Upper lobe of right lung (tissue), 1 donor: ENCODE data around the gene ERC1. TPM values are rescaled to one million over a fixed set of nuclear protein-coding genes. Genes with fewer than 3 reads are reported as not detected.

ENCODE experiments used
- ATAC-seq: fragments of 200-7000 bp; cut with Tn5 transposase; one replicate; pipeline ENCODE4 v1.9.1; 2020; ENCODE audit warnings: mild to moderate bottlenecking, moderate library complexity
- DNase-seq: peaks from one replicate; pipeline ENCODE4 v3.0.0-alpha.2; 2020
- H3K27ac ChIP-seq: fragments of 200-600 bp; one replicate; pipeline ENCODE4 v1.8.0; 2022
- H3K27me3 ChIP-seq: fragments of 200-600 bp; one replicate; pipeline ENCODE4 v1.8.0; 2022; ENCODE audit warnings: mild to moderate bottlenecking
- H3K36me3 ChIP-seq: fragments of 200-600 bp; one replicate; pipeline ENCODE4 v1.8.0; 2022
- H3K4me1 ChIP-seq: fragments of 200-600 bp; one replicate; pipeline ENCODE4 v1.8.0; 2022
- H3K4me3 ChIP-seq: fragments of 200-600 bp; one replicate; pipeline ENCODE4 v1.8.0; 2022; ENCODE audit warnings: mild to moderate bottlenecking
- H3K9me3 ChIP-seq: fragments of 200-600 bp; one replicate; pipeline ENCODE4 v1.8.0; 2022
- intact Hi-C: fragments of 100-400 bp; cut with DNase I; formaldehyde crosslinking; loops from one replicate; pipeline ENCODE4 v1.11.0; 2022
- total RNA-seq: library from RNA; stranded (reverse); fragmentation: NEBNext Ultra II Directional; extraction: Animal tissue kit (Norgen Biotek cat#: 25700); gene quantifications from one replicate; pipeline ENCODE4 v1.2.1, GENCODE V29; 2021
- TF ChIP-seq, protein P1 (sequence below): fragments of 200-600 bp; IDR thresholded peaks from one replicate; pipeline ENCODE4 v1.8.0; 2022; ENCODE audit warnings: antibody characterized with exemption
- donor health status: DM: no; HTN: yes; CAD: no; lungs with severe emphysema.

The ERC1 gene
- total RNA-seq, 1 donor from 2014 or later, result 54.3 TPM

DNA sequence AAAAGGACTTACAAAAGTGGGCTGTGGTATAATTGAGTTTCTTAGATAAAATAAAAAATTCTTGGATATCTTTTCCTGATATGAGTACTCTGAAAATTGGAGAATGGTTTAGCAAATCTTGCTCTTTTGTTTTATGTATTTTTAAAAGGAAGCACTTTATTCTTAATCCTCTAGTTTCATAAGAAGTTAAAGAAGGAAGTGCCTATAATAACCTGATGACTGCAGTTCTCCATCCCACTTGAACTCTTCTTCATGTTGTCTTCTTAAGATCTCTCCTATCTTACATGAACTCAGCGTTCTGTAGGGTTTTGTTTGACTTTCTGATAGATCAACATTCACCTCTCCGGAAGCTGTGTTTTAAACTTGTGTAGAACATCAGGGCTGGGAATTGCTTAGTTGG, 271.0 kb downstream of the ERC1 start:
- H3K27me3 ChIP-seq, result no peaks in the 10 kb centered on the region
- no peak for ATAC-seq
- no peak for DNase-seq
- TF ChIP-seq, protein P1, sequence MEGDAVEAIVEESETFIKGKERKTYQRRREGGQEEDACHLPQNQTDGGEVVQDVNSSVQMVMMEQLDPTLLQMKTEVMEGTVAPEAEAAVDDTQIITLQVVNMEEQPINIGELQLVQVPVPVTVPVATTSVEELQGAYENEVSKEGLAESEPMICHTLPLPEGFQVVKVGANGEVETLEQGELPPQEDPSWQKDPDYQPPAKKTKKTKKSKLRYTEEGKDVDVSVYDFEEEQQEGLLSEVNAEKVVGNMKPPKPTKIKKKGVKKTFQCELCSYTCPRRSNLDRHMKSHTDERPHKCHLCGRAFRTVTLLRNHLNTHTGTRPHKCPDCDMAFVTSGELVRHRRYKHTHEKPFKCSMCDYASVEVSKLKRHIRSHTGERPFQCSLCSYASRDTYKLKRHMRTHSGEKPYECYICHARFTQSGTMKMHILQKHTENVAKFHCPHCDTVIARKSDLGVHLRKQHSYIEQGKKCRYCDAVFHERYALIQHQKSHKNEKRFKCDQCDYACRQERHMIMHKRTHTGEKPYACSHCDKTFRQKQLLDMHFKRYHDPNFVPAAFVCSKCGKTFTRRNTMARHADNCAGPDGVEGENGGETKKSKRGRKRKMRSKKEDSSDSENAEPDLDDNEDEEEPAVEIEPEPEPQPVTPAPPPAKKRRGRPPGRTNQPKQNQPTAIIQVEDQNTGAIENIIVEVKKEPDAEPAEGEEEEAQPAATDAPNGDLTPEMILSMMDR, result no peak
- H3K36me3 ChIP-seq, result peaks cover 15% of the 10 kb centered on the region
- peaks cover 5% of the 10 kb centered on the region for H3K4me1 ChIP-seq
- H3K9me3 ChIP-seq, result no peaks in the 10 kb centered on the region
- no peak overlapping the region for H3K27ac ChIP-seq
- intact Hi-C loops, result no loop called here
- H3K4me3 ChIP-seq, result no peak overlapping the region

DNA sequence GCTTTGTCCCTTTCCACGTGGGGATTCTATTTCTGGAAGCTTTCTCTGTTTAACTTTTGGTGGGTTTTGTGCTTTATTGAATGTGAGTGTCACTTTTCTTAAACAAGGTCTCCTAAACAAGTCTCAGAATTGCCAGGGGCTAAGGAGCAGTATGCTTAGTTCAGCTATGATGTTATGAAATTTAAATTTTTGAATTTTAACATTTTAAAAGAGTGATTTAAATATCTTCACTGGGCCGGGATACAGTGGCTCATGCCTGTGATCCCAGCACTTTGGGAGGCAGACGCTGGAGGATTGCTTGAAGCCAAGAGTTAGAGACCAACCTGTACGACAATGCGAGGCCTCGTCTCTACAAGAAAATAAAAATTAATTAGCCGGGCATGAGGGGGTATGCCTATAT, 276.2 kb downstream of the ERC1 start:
- DNase-seq (no peak), ATAC-seq (no peak)
- H3K9me3 ChIP-seq, result no peaks in the 10 kb centered on the region
- TF ChIP-seq, protein P1, result no peak
- intact Hi-C loops, result no loop called here
- H3K4me3 ChIP-seq, result no peak overlapping the region
- H3K27me3 ChIP-seq, result no peaks in the 10 kb centered on the region
- H3K36me3 ChIP-seq, result peaks cover 12% of the 10 kb centered on the region
- H3K27ac ChIP-seq, result no peak overlapping the region
- H3K4me1 ChIP-seq, result no peaks in the 10 kb centered on the region

- H3K4me3 ChIP-seq, result no peak overlapping the region
- TF ChIP-seq, protein P1, result no peak
- H3K27ac ChIP-seq, result no peak overlapping the region
- H3K36me3 ChIP-seq, result no peaks in the 10 kb centered on the region
- intact Hi-C loops, result no loop called here
- H3K4me1 ChIP-seq, result no peaks in the 10 kb centered on the region
- no peaks in the 10 kb centered on the region for H3K27me3 ChIP-seq
- no peak for DNase-seq
- H3K9me3 ChIP-seq, result no peaks in the 10 kb centered on the region
- no peak for ATAC-seq
Measured at GRCh38 chr12:1272142-1272541, 281.1 kb downstream of the ERC1 start.

- intact Hi-C loops, result no loop called here
- ATAC-seq, result no peak
Measured at GRCh38 chr12:1273051-1273450, 282.0 kb downstream of the ERC1 start.

DNA sequence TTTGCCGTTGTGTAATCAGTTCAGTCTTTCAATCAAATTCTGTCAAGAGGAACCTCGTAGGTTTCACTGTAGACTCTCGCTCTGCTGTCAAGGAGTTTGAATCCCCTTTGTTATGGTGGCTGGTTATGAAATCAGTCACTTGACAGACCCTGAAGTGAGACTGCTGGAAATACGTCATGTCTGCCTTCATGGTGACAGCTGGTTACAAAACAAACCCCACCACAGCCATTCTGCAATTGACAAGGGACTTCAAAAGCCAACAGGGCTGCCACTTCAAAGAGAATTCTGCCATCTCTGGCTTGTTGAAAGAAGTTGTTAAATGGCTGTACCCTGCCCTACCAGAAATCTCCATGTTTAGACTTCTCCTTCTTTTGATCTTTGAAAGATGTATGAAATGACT, 286.9 kb downstream of the ERC1 start:
- DNase-seq, result no peak
- Histone ChIP-seq H3K9me3 (no peaks in the 10 kb centered on the region), H3K4me1 (no peaks in the 10 kb centered on the region), H3K4me3 (no peak overlapping the region), H3K36me3 (no peaks in the 10 kb centered on the region), H3K27me3 (no peaks in the 10 kb centered on the region), H3K27ac (no peak overlapping the region)
- ATAC-seq, result peak; percentile 69
- intact Hi-C loops, result no loop called here
- TF ChIP-seq, protein P1, result no peak

More at GRCh38 chr12:1273051-1273450, 282.0 kb downstream of the ERC1 start:
- H3K27me3 ChIP-seq, result no peaks in the 10 kb centered on the region
- DNase-seq, result no peak
- no peak overlapping the region for H3K27ac ChIP-seq
- no peaks in the 10 kb centered on the region for H3K9me3 ChIP-seq
- no peaks in the 10 kb centered on the region for H3K4me1 ChIP-seq
- no peak overlapping the region for H3K4me3 ChIP-seq
- H3K36me3 ChIP-seq, result no peaks in the 10 kb centered on the region
- TF ChIP-seq, protein P1, result no peak

GRCh38 chr12:1279050-1279449, 288.0 kb downstream of the ERC1 start:
- Histone ChIP-seq H3K27me3 (no peaks in the 10 kb centered on the region), H3K4me1 (peaks cover 3% of the 10 kb centered on the region), H3K27ac (no peak overlapping the region), H3K4me3 (no peak overlapping the region), H3K36me3 (no peaks in the 10 kb centered on the region), H3K9me3 (no peaks in the 10 kb centered on the region)
- TF ChIP-seq, protein P1, result no peak
- ATAC-seq (no peak), DNase-seq (no peak)
- intact Hi-C loops, result no loop called here
